Natural killer cell (primary cell): ENCODE data around the gene PADI6. TPM values are rescaled to one million over a fixed set of nuclear protein-coding genes. Genes with fewer than 3 reads are reported as not detected.

Source experiments
- ATAC-seq, 3 donors: fragments of 150-1000 bp in 2 of 3; fragments of 200-7000 bp in 1 of 3; cut with Tn5 transposase; 1 replicate in 1 of 3; 2 replicates in 2 of 3; pipeline ENCODE4 v1.10.0; 2021; ENCODE audit warnings: mild to moderate bottlenecking in 2 of 3, moderate library complexity in 2 of 3
- DNase-seq, 2 donors: peaks; one replicate each; pipeline versions ENCODE4 v3.0.0 to v3.0.0-alpha.2; 2013 to 2021; ENCODE audit warnings: mixed read lengths in 1 of 2
- H3K27ac ChIP-seq: one replicate; pipeline ENCODE4 v1.5.1; 2013; ENCODE audit warnings: mild to moderate bottlenecking, low read length
- H3K27me3 ChIP-seq: one replicate; pipeline ENCODE4 v1.6.1; 2013; ENCODE audit warnings: low read length; ENCODE audit not compliant: control insufficient read depth, insufficient read depth
- H3K36me3 ChIP-seq: one replicate; pipeline ENCODE4 v1.6.1; 2013; ENCODE audit warnings: low read length; ENCODE audit not compliant: control insufficient read depth, insufficient read depth
- H3K4me1 ChIP-seq: one replicate; pipeline ENCODE4 v1.6.1; 2013; ENCODE audit warnings: low read length; ENCODE audit not compliant: control insufficient read depth, insufficient read depth
- H3K4me3 ChIP-seq: one replicate; pipeline ENCODE4 v1.5.1; 2013; ENCODE audit warnings: low read length
- H3K9me3 ChIP-seq: one replicate; pipeline ENCODE4 v1.6.1; 2013; ENCODE audit warnings: low read length; ENCODE audit not compliant: control insufficient read depth, insufficient read depth
- H3K27ac Mint-ChIP-seq, 2 donors: one replicate each; pipeline ENCODE4 v1.8.0; 2022; ENCODE audit warnings: mild to moderate bottlenecking in 2 of 2, mixed read lengths in 2 of 2, moderate library complexity in 1 of 2
- H3K27me3 Mint-ChIP-seq, 2 donors: one replicate each; pipeline ENCODE4 v1.8.0; 2022; ENCODE audit warnings: low read depth in 2 of 2, mixed read lengths in 2 of 2
- H3K36me3 Mint-ChIP-seq: one replicate; pipeline ENCODE4 v1.8.0; 2022; ENCODE audit warnings: mixed read lengths
- H3K4me1 Mint-ChIP-seq, 2 donors: one replicate each; pipeline ENCODE4 v1.8.0; 2022; ENCODE audit warnings: mixed read lengths in 2 of 2
- H3K4me3 Mint-ChIP-seq: one replicate; pipeline ENCODE4 v1.8.0; 2022; ENCODE audit warnings: mild to moderate bottlenecking, moderate library complexity, mixed read lengths
- H3K9me3 Mint-ChIP-seq, 2 donors: one replicate each; pipeline ENCODE4 v1.8.0; 2022; ENCODE audit warnings: mixed read lengths in 2 of 2
- WGBS: methylation state at CpG from one replicate; pipeline ENCODE4 v1.1.7; 2013; ENCODE audit warnings: missing lambda C conversion rate; ENCODE audit not compliant: insufficient coverage; 5-methylcytosine and 5-hydroxymethylcytosine counted together
- intact Hi-C: fragments of 100-400 bp; cut with micrococcal nuclease; formaldehyde crosslinking; loops from one replicate; pipeline ENCODE4 v1.14.2; 2022
- total RNA-seq, 4 donors: library from RNA; stranded (reverse); fragments of 120-200 nt in 1 of 4; gene quantifications; one replicate each; pipeline versions ENCODE4 v1.2.3 to v1.2.4, GENCODE V29; 2013 to 2022
- TF ChIP-seq, protein P1 (sequence below): fragments of 200-600 bp; IDR thresholded peaks from one replicate; pipeline ENCODE4 v1.8.0; 2022; ENCODE audit warnings: antibody characterized with exemption

The PADI6 gene
- total RNA-seq, 3 donors from 2014 or later (not counting 1 experiment from before 2014, with no cell fraction given) = not detected

DNA sequence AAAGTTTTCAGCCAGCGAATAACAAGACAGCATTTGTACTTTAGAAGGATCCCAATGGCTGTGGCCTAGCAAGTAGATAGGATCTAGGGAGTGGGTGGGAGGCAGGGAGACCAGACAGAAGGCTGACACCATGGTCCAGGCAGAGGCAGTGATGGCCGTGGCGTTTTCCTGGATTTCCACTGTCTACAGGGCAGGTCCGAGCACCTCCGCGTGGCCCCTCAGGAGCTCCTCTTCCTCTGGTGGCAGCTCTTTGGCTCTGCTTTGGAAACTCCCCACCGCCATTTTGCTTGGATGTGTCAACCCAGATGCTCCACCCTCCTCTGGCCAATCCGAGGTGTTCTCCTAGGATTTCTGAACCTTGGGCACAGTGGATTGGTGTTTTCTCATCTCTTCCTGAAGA, 38.9 kb upstream of the PADI6 start:
- Mint-ChIP-seq H3K4me3 (no peak overlapping the region), H3K36me3 (no peaks in the 10 kb centered on the region), H3K4me1 (peaks cover 0 to 5% of the 10 kb centered on the region in 2 donors), H3K27ac (no peak overlapping the region), H3K27me3 (peaks cover 3 to 7% of the 10 kb centered on the region in 2 donors), H3K9me3 (no peaks in the 10 kb centered on the region)
- intact Hi-C loops = no loop called here
- ATAC-seq (no peak), DNase-seq (no peak)
- no peak overlapping the region for H3K4me3 ChIP-seq
- H3K36me3 ChIP-seq = no peaks in the 10 kb centered on the region
- no peaks in the 10 kb centered on the region for H3K27me3 ChIP-seq
- H3K9me3 ChIP-seq = no peaks in the 10 kb centered on the region
- H3K4me1 ChIP-seq = no peaks in the 10 kb centered on the region
- WGBS = 90% methylated on average over 8 of the region's 8 CpGs
- TF ChIP-seq, protein P1, sequence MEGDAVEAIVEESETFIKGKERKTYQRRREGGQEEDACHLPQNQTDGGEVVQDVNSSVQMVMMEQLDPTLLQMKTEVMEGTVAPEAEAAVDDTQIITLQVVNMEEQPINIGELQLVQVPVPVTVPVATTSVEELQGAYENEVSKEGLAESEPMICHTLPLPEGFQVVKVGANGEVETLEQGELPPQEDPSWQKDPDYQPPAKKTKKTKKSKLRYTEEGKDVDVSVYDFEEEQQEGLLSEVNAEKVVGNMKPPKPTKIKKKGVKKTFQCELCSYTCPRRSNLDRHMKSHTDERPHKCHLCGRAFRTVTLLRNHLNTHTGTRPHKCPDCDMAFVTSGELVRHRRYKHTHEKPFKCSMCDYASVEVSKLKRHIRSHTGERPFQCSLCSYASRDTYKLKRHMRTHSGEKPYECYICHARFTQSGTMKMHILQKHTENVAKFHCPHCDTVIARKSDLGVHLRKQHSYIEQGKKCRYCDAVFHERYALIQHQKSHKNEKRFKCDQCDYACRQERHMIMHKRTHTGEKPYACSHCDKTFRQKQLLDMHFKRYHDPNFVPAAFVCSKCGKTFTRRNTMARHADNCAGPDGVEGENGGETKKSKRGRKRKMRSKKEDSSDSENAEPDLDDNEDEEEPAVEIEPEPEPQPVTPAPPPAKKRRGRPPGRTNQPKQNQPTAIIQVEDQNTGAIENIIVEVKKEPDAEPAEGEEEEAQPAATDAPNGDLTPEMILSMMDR = no peak
- H3K27ac ChIP-seq = no peak overlapping the region

DNA sequence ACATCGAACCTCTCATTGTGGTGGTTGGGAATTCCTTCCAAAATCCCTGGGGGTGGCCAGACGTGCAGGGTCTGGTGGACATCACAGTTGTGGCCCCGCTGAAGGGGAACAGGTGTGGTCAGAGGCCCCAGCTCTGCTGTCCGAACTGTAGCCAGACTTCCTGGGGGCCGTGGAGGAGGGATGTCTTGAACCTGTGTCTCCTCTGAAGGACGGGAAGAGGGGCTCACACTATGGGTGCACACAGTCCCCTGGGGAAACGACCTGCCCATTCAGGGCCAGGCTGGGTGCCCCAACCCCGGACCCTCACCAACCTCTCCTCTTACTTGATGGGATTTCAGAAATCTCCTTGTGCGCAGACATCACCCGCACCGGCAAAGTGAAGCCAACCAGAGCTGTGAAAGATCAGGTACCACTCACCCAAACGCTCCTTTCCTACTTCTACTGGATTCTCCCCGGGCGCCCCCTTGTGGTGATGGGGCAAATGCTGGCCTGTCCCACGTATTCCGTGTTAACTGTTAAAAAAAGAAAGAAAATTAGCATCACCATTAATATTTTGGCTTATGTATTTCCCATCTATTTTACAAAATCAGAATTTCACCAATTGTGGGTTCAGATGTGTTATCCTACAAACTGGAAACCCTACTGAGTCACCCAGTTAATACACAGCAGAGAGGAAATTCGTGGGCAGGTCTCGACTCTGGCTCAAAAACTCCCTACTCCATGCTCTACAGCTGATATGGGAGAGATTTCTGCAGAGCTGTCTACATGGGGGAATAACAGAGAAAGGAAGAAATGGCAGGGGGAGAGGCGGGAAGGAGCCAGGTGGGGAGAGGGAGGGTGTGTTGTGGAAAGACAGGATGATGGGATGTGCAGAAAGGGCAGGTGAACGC, 35.9 kb upstream of the PADI6 start:
- no peaks in the 10 kb centered on the region for H3K27me3 ChIP-seq
- Mint-ChIP-seq H3K4me3 (no peak overlapping the region), H3K27me3 (peaks cover 0 to 7% of the 10 kb centered on the region in 2 donors), H3K27ac (no peak overlapping the region), H3K9me3 (no peaks in the 10 kb centered on the region), H3K4me1 (peaks cover 0 to 5% of the 10 kb centered on the region in 2 donors), H3K36me3 (no peaks in the 10 kb centered on the region)
- no peak overlapping the region for H3K4me3 ChIP-seq
- peak; percentile 32 to 64 for DNase-seq
- TF ChIP-seq, protein P1 = peak; percentile 68
- H3K9me3 ChIP-seq = no peaks in the 10 kb centered on the region
- H3K27ac ChIP-seq = no peak overlapping the region
- 34% methylated on average over 18 of the region's 20 CpGs for WGBS
- H3K4me1 ChIP-seq = no peaks in the 10 kb centered on the region
- peak in 2 of 3 donors; percentile 59 to 63 for ATAC-seq
- intact Hi-C loops = loop anchor here (1.0 kb wide), 1 partner anchor 211 kb away; no protein-coding TSS in a partner anchor
- no peaks in the 10 kb centered on the region for H3K36me3 ChIP-seq

DNA sequence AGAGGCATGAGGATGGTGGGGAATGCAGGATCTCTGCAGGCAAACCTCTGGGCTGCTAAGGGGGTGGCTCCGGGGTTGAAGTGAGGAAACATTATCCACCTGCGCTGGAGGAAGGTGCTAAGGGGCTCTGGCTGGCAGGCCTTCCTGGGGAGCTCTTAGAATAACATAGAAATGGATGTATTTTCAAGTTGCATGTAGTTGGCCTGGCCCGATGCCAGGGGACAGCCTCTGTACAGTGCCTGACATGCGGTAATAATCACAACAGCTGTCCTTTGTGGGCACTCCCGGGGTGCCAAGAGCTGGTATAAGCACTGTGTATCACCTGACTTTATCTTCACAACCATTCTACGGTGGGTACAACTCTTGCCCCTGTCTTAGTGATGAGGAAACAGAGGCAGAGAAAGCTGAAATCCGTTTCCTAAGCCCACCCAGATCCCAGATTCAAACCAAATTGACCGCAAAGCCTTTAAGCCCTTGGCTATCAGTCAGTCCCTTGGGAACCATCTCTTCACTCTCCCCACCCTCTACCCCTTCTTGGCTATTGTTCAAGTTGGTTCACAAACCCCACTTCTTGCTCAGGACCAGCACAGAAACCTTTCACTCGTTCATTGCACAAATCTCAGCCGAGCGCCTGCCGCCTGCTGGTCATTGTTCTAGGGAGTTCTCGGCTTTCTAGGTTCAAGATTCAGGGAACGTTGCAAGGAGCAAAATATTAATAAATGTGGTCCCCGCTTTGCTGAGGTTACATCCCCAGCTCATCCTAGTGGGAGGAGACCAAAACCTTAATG, 33.1 kb upstream of the PADI6 start:
- Mint-ChIP-seq H3K36me3 (no peaks in the 10 kb centered on the region), H3K27ac (no peak overlapping the region), H3K9me3 (no peaks in the 10 kb centered on the region), H3K4me1 (peaks cover 0 to 5% of the 10 kb centered on the region in 2 donors), H3K4me3 (no peak overlapping the region), H3K27me3 (peaks cover 0 to 7% of the 10 kb centered on the region in 2 donors)
- intact Hi-C loops = no loop called here
- Histone ChIP-seq H3K9me3 (no peaks in the 10 kb centered on the region), H3K4me3 (no peak overlapping the region), H3K27ac (no peak overlapping the region), H3K4me1 (no peaks in the 10 kb centered on the region), H3K27me3 (no peaks in the 10 kb centered on the region), H3K36me3 (no peaks in the 10 kb centered on the region)
- TF ChIP-seq, protein P1 = no peak
- DNase-seq = no peak
- 85% methylated on average over 15 of the region's 15 CpGs for WGBS
- no peak for ATAC-seq
